ENCODE measurements around the gene C1QTNF12. TPM values are rescaled to one million over a fixed set of nuclear protein-coding genes. Genes with fewer than 3 reads are reported as not detected.

The C1QTNF12 gene
- total and polyA plus RNA-seq, 4 donors, result 1.2 to 3.0 (median 2.0) TPM

DNA sequence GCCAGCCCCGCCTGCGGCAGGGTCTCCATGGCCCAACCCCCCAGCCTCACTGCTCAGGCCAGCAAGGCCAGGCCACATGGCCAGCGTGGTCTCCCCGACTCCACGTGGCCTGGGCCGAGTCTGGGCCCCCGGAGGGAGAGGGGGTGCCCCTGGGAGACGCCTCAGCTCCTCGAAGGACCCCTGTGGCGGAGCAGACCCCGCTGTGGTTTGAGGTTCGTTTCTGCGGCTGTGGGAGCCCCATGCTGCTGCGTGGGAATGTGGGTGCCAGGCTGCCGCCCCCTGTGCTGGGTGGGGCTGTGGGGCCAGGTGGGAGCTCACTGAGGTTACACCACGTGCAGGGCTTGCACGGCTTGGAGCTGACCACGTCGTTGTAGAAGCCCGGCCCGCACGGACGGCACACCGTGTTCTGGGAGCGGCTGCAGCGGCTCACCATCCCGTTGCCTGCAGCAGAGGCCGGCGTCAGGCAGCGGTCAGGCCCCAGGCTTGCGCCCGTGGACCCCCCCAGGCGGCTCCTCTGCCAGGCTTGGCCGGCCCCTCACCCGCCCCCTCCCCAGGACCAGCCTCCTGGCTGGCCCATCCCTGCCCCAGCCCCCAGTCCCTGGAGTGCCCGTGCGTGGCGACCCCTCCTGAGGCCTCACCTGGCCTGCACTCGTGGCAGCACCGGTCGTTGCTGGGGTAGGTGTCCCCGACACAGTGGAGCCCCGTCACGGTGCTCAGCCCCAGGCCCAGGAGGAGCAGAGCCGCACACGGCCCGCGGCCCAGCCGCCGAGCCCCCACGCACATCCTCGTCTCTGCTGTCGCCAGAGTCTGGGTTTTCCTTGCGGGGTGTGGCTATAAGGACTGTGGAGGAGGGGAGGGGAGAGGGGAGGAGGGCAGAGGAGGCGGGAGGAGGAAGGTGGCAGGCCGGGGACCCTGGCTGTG lies 32.9 kb downstream of the C1QTNF12 start, which contains the start of gene TNFRSF4:
TSS of gene TNFRSF4 (minus strand) at position 809 of the 921 bp plus-strand sequence. CDS start at position 783, 26 bp downstream.
- ATAC-seq (ENCODE audit: insufficient read depth, low FRiP score) (no peak), DNase-seq (no peak)
- H3K36me3 ChIP-seq (ENCODE audit: control insufficient read depth in 4 of 4, insufficient read depth in 4 of 4, low read length in 4 of 4), result peaks cover 5 to 30% (median 8%) of the 10 kb centered on the region in 4 donors
- no peak within 1 kb of the TSS for H3K9ac ChIP-seq (ENCODE audit: insufficient read depth in 1 of 2, low read length in 2 of 2)
- WGBS, 2 donors, result 28 to 37% methylated on average over 43 to 56 of the region's 56 CpGs
- TF ChIP-seq, protein P1, sequence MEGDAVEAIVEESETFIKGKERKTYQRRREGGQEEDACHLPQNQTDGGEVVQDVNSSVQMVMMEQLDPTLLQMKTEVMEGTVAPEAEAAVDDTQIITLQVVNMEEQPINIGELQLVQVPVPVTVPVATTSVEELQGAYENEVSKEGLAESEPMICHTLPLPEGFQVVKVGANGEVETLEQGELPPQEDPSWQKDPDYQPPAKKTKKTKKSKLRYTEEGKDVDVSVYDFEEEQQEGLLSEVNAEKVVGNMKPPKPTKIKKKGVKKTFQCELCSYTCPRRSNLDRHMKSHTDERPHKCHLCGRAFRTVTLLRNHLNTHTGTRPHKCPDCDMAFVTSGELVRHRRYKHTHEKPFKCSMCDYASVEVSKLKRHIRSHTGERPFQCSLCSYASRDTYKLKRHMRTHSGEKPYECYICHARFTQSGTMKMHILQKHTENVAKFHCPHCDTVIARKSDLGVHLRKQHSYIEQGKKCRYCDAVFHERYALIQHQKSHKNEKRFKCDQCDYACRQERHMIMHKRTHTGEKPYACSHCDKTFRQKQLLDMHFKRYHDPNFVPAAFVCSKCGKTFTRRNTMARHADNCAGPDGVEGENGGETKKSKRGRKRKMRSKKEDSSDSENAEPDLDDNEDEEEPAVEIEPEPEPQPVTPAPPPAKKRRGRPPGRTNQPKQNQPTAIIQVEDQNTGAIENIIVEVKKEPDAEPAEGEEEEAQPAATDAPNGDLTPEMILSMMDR (IDR thresholded peaks at IDR 0.05; ENCODE audit: control extremely low read depth, extremely low read depth), result no peak
- peaks cover 0 to 2% (median 0%) of the 10 kb centered on the region in 3 donors for H3K27me3 ChIP-seq (ENCODE audit: control insufficient read depth in 3 of 3, insufficient read depth in 3 of 3, low read length in 2 of 3)
- H3K27ac ChIP-seq (ENCODE audit: low read depth in 1 of 2, low read length in 1 of 2), result peak within 1 kb of the TSS; percentile 51 to 69
- H3K4me1 ChIP-seq (ENCODE audit: control insufficient read depth in 5 of 5, insufficient read depth in 5 of 5, low read length in 5 of 5), result peaks cover 0 to 29% (median 0%) of the 10 kb centered on the region in 5 donors
- H3K9me3 ChIP-seq (ENCODE audit: control insufficient read depth in 4 of 4, insufficient read depth in 3 of 4, low read length in 3 of 4), result peaks cover 0 to 2% (median 0%) of the 10 kb centered on the region in 4 donors
- peak within 1 kb of the TSS; percentile 33 for H3K4me3 ChIP-seq

DNA sequence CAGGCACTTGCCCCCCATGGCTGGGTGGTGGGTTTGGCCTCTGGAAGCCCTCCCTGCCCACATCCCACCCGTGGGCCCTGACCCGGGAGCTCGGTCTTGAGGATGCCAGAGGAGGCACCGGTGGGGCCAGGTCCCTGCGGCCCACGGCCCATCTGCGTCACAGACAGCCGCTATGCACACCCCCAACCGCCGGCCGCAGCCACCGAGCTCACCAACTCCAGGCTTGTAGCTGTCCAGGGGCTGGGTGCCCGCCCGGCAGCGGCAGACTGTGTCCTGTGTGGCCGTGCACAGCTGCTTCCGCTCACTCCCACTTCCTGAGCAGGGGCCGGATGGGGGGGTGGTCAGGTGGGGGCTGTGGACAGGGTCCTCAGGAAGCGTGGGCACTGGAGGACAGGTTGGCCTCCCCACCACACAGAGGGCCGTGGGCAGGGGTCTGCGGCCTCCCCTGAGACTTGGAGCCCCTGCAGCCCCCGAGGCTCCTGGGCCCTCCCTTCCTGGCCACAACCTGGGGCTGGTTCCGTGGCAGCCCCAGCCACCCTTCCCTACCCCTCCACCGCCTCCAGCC lies 33.7 kb downstream of the C1QTNF12 start:
- peak overlapping the region; percentile 52 for H3K4me3 ChIP-seq
- peak; percentile 49 to 65 (median 57) for DNase-seq
- H3K27ac ChIP-seq (ENCODE audit: low read depth in 1 of 2, low read length in 1 of 2), result peak overlapping the region; percentile 51 to 69
- no peaks in the 10 kb centered on the region for H3K9me3 ChIP-seq (ENCODE audit: control insufficient read depth in 4 of 4, insufficient read depth in 3 of 4, low read length in 3 of 4)
- H3K27me3 ChIP-seq (ENCODE audit: control insufficient read depth in 3 of 3, insufficient read depth in 3 of 3, low read length in 2 of 3), result peaks cover 0 to 7% (median 0%) of the 10 kb centered on the region in 3 donors
- H3K4me1 ChIP-seq (ENCODE audit: control insufficient read depth in 5 of 5, insufficient read depth in 5 of 5, low read length in 5 of 5), result peaks cover 0 to 33% (median 0%) of the 10 kb centered on the region in 5 donors
- peaks cover 0 to 23% (median 5%) of the 10 kb centered on the region in 4 donors for H3K36me3 ChIP-seq (ENCODE audit: control insufficient read depth in 4 of 4, insufficient read depth in 4 of 4, low read length in 4 of 4)
- no peak overlapping the region for H3K9ac ChIP-seq (ENCODE audit: insufficient read depth in 1 of 2, low read length in 2 of 2)
- TF ChIP-seq, protein P1 (IDR thresholded peaks at IDR 0.05; ENCODE audit: control extremely low read depth, extremely low read depth), result no peak
- 18 to 32% methylated on average over 18 to 24 of the region's 24 CpGs for WGBS, 2 donors
- ATAC-seq (ENCODE audit: insufficient read depth, low FRiP score), result no peak

DNA sequence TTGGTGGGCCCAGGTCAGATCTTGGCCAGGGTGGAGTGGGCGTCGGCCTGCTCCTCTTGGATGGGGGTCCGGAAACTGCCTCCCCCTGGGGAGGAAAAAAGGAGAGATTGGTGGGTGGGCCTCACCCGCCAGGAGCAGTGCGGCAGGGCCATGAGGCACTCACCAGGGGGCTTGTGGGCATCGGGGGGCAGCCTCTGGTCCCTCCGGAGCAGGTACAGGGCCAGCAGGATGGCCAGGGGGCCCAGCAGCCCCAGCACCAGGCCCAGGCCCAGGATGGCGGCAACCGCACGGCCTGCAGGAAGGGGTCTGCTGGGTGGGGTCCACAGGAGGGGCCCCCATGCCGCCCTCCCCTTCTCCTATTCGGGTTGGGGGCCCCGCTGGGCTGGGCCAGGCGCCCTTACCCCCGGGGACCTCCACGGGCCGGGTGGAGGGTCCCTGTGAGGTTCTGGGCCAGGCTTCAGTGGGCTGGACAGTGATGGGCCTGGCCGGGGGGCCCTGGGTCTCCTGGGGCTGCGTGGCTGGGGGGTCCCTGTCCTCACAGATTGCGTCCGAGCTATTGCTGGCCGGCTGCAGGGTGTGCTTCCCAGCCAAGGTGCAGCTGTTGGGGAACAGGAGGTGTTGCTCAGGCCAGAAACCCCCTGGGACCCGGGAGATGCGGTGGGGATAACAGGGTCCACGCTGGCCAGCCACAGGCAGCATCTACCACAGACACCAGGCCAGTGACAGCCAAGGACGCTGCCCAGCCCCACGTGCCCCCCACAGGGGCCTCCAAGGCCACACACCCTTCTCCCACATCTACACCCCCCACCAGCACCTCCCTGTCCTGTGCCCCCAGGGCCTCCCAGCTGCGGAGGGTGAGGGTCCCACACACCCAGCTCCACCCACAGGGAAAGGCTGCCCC lies 34.7 kb downstream of the C1QTNF12 start:
- H3K4me3 ChIP-seq, result peak overlapping the region; percentile 6
- H3K27me3 ChIP-seq (ENCODE audit: control insufficient read depth in 3 of 3, insufficient read depth in 3 of 3, low read length in 2 of 3), result peaks cover 3 to 12% (median 4%) of the 10 kb centered on the region in 3 donors
- H3K9ac ChIP-seq (ENCODE audit: insufficient read depth in 1 of 2, low read length in 2 of 2), result no peak overlapping the region
- DNase-seq (peak in 1 of 3 donors; percentile 6), ATAC-seq (ENCODE audit: insufficient read depth, low FRiP score) (no peak)
- H3K9me3 ChIP-seq (ENCODE audit: control insufficient read depth in 4 of 4, insufficient read depth in 3 of 4, low read length in 3 of 4), result no peaks in the 10 kb centered on the region
- 89 to 90% methylated on average over 25 to 28 of the region's 28 CpGs for WGBS, 2 donors
- no peak overlapping the region for H3K27ac ChIP-seq (ENCODE audit: low read depth in 1 of 2, low read length in 1 of 2)
- H3K36me3 ChIP-seq (ENCODE audit: control insufficient read depth in 4 of 4, insufficient read depth in 4 of 4, low read length in 4 of 4), result peaks cover 0 to 12% (median 1%) of the 10 kb centered on the region in 4 donors
- TF ChIP-seq, protein P1 (IDR thresholded peaks at IDR 0.05; ENCODE audit: control extremely low read depth, extremely low read depth), result no peak
- peaks cover 0 to 33% (median 0%) of the 10 kb centered on the region in 5 donors for H3K4me1 ChIP-seq (ENCODE audit: control insufficient read depth in 5 of 5, insufficient read depth in 5 of 5, low read length in 5 of 5)

Measured in lung (tissue), 12 donors.